HepG2 (cell line): ENCODE measurements around the gene CDSN. TPM values are rescaled to one million over a fixed set of nuclear protein-coding genes. Genes with fewer than 3 reads are reported as not detected.

ENCODE experiments used
- CCDC6 ChIP-seq: sonication (generic); formaldehyde crosslinking; IDR thresholded peaks from 2 replicates; pipeline ENCODE4 v1.8.1; 2022; ENCODE audit warnings: mild to moderate bottlenecking, missing genetic modification reagents, moderate library complexity
- CHCHD3 ChIP-seq: sonication (generic); formaldehyde crosslinking; IDR thresholded peaks from 2 replicates; pipeline ENCODE4 v1.8.0; 2022; ENCODE audit warnings: mild to moderate bottlenecking, missing genetic modification reagents, moderate library complexity
- GATA4 ChIP-seq: sonication (generic); IDR thresholded peaks from 2 replicates; pipeline ENCODE4 v1.6.1; 2016; ENCODE audit warnings: antibody characterized with exemption, low read depth, borderline replicate concordance
- HOXD1 ChIP-seq: sonication (generic); formaldehyde crosslinking; IDR thresholded peaks from 2 replicates; pipeline ENCODE4 v1.5.0; 2020; ENCODE audit warnings: missing genetic modification reagents
- STAT5B ChIP-seq: sonication (generic); formaldehyde crosslinking; IDR thresholded peaks from 2 replicates; pipeline ENCODE4 v1.4.0; 2020; ENCODE audit warnings: missing genetic modification reagents
- ZMAT3 ChIP-seq: sonication (generic); formaldehyde crosslinking; conservative IDR thresholded peaks from 2 replicates; pipeline ENCODE4 v1.7.0; 2021; ENCODE audit warnings: missing genetic modification reagents
- ZNF547 ChIP-seq: sonication (generic); formaldehyde crosslinking; IDR thresholded peaks from 2 replicates; pipeline ENCODE4 v1.5.1; 2020; ENCODE audit warnings: mild to moderate bottlenecking, missing genetic modification reagents
- ZNF589 ChIP-seq: sonication (generic); formaldehyde crosslinking; conservative IDR thresholded peaks from 2 replicates; pipeline ENCODE4 v1.8.0; 2022; ENCODE audit warnings: mild to moderate bottlenecking, moderate library complexity, missing genetic modification reagents
- ZNF724P ChIP-seq: sonication (generic); formaldehyde crosslinking; IDR thresholded peaks from 2 replicates; pipeline ENCODE4 v1.8.0; 2022; ENCODE audit warnings: missing genetic modification reagents, borderline replicate concordance
- polyA plus RNA-seq, 8 experiments: library from polyadenylated mRNA; depleted of rRNA in 3 of 8; stranded (reverse) in 7 of 8; unstranded in 1 of 8; fragments of >200 nt; fragmentation: Illumina TruSeq in 4 of 8; extraction: Trizol in 4 of 8; gene quantifications; 2 replicates each; pipeline versions ENCODE4 v1.2.1 to v1.2.3, GENCODE V29; 2011 to 2016; ENCODE audit warnings: low read depth in 4 of 8, missing spikeins in 1 of 8, mixed read lengths in 1 of 8; ENCODE audit not compliant: insufficient read depth in 1 of 8
- total RNA-seq, 5 experiments: library from RNA; depleted of rRNA; stranded (reverse); fragments of >200 nt; fragmentation: Illumina TruSeq; extraction: Trizol; gene quantifications; 2 replicates each; pipeline ENCODE4 v1.2.3, GENCODE V29; 2016; ENCODE audit warnings: low read depth in 1 of 5
- TF ChIP-seq, protein P1 (sequence below): sonication (generic); formaldehyde crosslinking; IDR thresholded peaks from 2 replicates; pipeline ENCODE4 v1.4.0; 2020; ENCODE audit warnings: missing genetic modification reagents
- TF ChIP-seq, protein P2 (sequence below): sonication (generic); formaldehyde crosslinking; IDR thresholded peaks from 2 replicates; pipeline ENCODE4 v1.5.1; 2020; ENCODE audit warnings: mild to moderate bottlenecking, missing genetic modification reagents, moderate library complexity
- TF ChIP-seq, protein P3 (sequence below): sonication (generic); formaldehyde crosslinking; IDR thresholded peaks from 2 replicates; pipeline ENCODE4 v1.5.0; 2020; ENCODE audit warnings: missing genetic modification reagents, mild to moderate bottlenecking, borderline replicate concordance
- TF ChIP-seq, protein P4 (sequence below): conservative IDR thresholded peaks from 2 replicates; pipeline ENCODE4 v1.6.1; 2018; ENCODE audit warnings: missing genetic modification reagents

CDSN gene
- total and polyA plus RNA-seq, 2 of the 13 experiments (the other 11 are each of a cell fraction or from before 2014, with no cell fraction given) = not detected

DNA sequence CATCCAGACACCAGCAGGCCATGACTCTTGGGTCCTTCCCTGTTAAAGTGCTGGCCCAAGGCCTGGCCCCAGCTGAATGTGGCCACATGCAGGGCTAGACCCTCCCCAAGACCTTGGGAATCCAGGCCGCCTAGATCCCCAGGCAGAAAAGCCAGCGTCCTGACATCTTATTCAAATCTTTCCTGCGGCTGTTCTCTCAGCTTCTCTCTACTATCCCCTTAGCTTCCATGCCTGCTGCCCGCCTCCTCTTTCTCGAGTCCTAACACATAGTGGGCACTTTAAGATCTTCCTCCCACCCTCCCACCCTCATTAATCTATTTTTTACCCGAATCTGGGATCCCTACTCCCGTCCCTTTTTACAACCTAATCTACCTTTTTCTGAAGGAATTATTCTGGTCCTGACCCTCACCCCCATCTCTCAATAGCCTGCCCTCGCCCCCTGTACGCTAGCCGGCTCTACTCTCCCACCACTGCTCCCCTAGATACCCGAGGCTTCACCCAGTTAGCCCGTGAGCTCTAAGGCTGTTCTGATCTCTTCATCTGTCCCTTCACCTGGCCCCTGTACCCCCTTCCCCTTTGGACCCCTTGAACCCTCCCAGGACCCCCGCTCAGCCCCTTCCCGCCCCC, 37.4 kb upstream of the CDSN start, which contains the start of gene CCHCR1 (continued):
- TF ChIP-seq, protein P1, sequence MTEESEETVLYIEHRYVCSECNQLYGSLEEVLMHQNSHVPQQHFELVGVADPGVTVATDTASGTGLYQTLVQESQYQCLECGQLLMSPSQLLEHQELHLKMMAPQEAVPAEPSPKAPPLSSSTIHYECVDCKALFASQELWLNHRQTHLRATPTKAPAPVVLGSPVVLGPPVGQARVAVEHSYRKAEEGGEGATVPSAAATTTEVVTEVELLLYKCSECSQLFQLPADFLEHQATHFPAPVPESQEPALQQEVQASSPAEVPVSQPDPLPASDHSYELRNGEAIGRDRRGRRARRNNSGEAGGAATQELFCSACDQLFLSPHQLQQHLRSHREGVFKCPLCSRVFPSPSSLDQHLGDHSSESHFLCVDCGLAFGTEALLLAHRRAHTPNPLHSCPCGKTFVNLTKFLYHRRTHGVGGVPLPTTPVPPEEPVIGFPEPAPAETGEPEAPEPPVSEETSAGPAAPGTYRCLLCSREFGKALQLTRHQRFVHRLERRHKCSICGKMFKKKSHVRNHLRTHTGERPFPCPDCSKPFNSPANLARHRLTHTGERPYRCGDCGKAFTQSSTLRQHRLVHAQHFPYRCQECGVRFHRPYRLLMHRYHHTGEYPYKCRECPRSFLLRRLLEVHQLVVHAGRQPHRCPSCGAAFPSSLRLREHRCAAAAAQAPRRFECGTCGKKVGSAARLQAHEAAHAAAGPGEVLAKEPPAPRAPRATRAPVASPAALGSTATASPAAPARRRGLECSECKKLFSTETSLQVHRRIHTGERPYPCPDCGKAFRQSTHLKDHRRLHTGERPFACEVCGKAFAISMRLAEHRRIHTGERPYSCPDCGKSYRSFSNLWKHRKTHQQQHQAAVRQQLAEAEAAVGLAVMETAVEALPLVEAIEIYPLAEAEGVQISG (CRISPR knock-in tag) = peak; percentile 17; the same call in 1 of the 2 replicates
- TF ChIP-seq, protein P2, sequence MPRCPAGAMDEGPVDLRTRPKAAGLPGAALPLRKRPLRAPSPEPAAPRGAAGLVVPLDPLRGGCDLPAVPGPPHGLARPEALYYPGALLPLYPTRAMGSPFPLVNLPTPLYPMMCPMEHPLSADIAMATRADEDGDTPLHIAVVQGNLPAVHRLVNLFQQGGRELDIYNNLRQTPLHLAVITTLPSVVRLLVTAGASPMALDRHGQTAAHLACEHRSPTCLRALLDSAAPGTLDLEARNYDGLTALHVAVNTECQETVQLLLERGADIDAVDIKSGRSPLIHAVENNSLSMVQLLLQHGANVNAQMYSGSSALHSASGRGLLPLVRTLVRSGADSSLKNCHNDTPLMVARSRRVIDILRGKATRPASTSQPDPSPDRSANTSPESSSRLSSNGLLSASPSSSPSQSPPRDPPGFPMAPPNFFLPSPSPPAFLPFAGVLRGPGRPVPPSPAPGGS (CRISPR knock-in tag) = no peak
- TF ChIP-seq HOXD1 (no peak), ZNF724P (CRISPR knock-in tag) (0 out of 2 replicates have a peak, but pooled peaks have one; percentile 57), CHCHD3 (CRISPR knock-in tag) (0 out of 2 replicates have a peak, but pooled peaks have one; percentile 60), GATA4 (0 out of 2 replicates have a peak, but pooled peaks have one; percentile 13), ZNF589 (CRISPR knock-in tag) (no peak), CCDC6 (CRISPR knock-in tag) (0 out of 2 replicates have a peak, but pooled peaks have one; percentile 5), ZMAT3 (CRISPR knock-in tag) (0 out of 2 replicates have a peak, but pooled peaks have one; percentile 6), ZNF547 (CRISPR knock-in tag) (no peak), STAT5B (CRISPR knock-in tag) (no peak)
- TF ChIP-seq, protein P3, sequence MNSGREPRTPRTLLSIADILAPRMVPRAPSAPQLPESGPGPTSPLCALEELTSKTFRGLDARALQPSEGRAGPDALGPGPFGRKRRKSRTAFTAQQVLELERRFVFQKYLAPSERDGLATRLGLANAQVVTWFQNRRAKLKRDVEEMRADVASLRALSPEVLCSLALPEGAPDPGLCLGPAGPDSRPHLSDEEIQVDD = 0 out of 2 replicates have a peak, but pooled peaks have one; percentile 17
- TF ChIP-seq, protein P4, sequence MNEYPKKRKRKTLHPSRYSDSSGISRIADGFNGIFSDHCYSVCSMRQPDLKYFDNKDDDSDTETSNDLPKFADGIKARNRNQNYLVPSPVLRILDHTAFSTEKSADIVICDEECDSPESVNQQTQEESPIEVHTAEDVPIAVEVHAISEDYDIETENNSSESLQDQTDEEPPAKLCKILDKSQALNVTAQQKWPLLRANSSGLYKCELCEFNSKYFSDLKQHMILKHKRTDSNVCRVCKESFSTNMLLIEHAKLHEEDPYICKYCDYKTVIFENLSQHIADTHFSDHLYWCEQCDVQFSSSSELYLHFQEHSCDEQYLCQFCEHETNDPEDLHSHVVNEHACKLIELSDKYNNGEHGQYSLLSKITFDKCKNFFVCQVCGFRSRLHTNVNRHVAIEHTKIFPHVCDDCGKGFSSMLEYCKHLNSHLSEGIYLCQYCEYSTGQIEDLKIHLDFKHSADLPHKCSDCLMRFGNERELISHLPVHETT (CRISPR knock-in tag) = 0 out of 2 replicates have a peak, but pooled peaks have one; percentile 6
